ENCODE results near the gene UVRAG. TPM values are rescaled to one million over a fixed set of nuclear protein-coding genes. Genes with fewer than 3 reads are reported as not detected.

Gene UVRAG
- polyA plus RNA-seq, 3 donors from 2014 or later, result 7.2 to 19.3 (median 15.7) TPM

DNA sequence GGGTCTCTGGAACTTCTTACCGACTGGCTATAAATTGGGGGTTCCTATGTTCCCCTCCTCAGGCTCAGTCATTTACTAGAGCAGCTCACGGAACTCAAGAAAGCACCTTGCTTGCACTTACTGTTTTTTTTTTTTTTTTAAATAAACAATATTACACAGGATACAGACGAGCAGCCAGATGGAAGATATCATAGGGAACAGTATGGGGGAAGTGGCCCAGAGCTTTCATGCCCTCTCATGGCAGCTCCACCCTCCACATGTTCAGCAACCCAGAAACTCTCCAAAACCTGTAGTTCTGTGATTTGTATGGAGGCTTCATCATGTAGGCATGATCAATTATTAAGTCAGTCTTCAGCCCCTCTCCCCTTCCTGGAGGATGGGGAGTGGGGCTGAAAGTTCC, 7.5 kb downstream of the UVRAG start:
- Mint-ChIP-seq H3K36me3 (peaks cover 0 to 5% (median 4%) of the 10 kb centered on the region in 3 donors), H3K27ac (peak overlapping the region in 3 of 6 donors; percentile 19 to 89 (median 71)), H3K4me1 (peaks cover 37 to 68% of the 10 kb centered on the region in 2 donors), H3K9me3 (no peaks in the 10 kb centered on the region), H3K27me3 (ENCODE audit: low read depth in 3 of 3) (no peaks in the 10 kb centered on the region), H3K4me3 (peak overlapping the region in 1 of 5 donors; percentile 0)
- no peak for DNase-seq

DNA sequence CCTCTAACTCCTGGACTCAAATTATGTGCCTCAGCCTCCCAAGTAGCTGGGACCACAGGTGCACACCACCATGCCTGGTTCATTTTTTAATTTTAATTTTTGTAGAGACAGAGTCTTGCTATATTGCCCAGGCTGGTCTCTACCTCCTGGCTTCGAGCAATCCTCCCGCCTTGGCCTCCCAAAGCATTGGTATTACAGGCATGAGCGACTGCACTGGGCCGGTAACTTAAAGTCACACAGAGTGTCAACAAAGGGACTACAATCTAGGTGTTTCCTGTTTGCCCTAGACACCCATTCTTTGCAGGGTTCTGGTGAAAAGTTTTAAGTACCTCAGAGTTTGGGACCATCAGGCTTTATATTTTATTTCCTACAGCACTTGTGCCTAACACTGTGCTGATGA, 8.4 kb downstream of the UVRAG start:
- Mint-ChIP-seq H3K4me1 (peaks cover 33 to 65% of the 10 kb centered on the region in 2 donors), H3K36me3 (peaks cover 0 to 5% (median 4%) of the 10 kb centered on the region in 3 donors)

DNA sequence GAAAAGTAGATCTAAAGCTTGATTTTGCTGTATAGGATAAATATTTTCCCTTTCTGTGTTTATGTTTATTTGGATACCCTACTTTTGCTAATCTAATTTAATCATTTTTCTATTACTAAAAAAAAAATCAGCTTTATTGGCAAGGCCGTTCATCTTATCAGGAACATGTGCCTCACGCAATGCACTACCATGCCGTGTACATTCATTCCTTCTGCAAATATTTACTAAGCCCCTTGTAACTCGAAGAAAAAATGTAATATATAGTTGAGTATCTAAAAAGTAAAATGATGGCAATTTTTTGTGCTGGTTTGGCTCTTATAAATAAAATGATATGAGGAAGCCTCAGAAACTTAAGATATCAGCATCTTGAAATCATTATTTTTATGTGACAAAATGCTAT, 8.9 kb downstream of the UVRAG start:
- H3K4me1 Mint-ChIP-seq, result peaks cover 30 to 62% of the 10 kb centered on the region in 2 donors
- H3K9me3 Mint-ChIP-seq, result no peaks in the 10 kb centered on the region
- peaks cover 0 to 5% (median 4%) of the 10 kb centered on the region in 3 donors for H3K36me3 Mint-ChIP-seq
- H3K27me3 Mint-ChIP-seq (ENCODE audit: low read depth in 3 of 3), result no peaks in the 10 kb centered on the region
- DNase-seq, result no peak
- peak overlapping the region in 4 of 5 donors; percentile 59 to 82 (median 67) for H3K4me3 Mint-ChIP-seq
- peak overlapping the region; percentile 51 to 89 (median 78) for H3K27ac Mint-ChIP-seq

More for the DNA sequence above, 8.4 kb downstream of the UVRAG start:
- no peak for DNase-seq
- peak overlapping the region in 5 of 6 donors; percentile 40 to 89 (median 69) for H3K27ac Mint-ChIP-seq
- H3K9me3 Mint-ChIP-seq, result no peaks in the 10 kb centered on the region
- H3K4me3 Mint-ChIP-seq, result peak overlapping the region in 1 of 5 donors; percentile 40
- H3K27me3 Mint-ChIP-seq (ENCODE audit: low read depth in 3 of 3), result no peaks in the 10 kb centered on the region

DNA sequence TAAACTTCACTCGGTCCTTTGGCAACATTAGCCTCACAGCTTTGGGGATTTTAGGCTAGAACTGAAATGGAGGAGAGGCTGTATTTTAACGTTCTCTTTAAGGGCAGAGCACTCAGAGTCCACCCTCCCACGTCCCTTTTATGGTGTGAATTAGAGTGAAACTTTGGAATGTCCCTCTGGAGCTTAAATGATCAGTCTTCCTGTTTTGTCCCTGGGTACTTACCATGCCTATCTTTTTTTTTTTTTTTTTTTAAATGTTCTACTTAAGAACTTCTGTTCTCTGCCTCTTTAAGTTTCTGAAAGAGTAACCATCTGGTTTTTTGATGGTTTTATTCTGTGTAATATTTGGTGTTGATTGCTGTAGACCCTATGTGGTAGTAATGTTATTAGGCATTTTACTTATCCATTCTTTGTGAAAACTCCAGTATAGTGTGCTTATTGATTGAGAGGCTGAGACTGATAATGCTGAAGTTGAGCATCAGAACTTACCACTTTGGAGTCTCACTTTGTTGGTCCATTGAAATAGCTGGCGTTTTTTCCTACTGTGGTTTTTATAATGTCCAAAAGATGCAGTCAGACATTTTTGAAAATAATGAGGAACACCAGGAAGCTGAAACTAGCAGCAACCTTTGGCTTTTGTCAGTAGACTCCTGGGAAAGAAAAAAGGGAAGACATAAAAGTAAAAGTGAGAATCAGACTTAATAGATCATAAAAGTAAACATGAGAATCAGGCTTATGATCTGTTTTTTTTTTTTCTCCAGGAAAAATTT, 11.6 kb downstream of the UVRAG start:
- peaks cover 0 to 5% (median 4%) of the 10 kb centered on the region in 3 donors for H3K36me3 Mint-ChIP-seq
- no peaks in the 10 kb centered on the region for H3K27me3 Mint-ChIP-seq (ENCODE audit: low read depth in 3 of 3)
- H3K4me3 Mint-ChIP-seq, result no peak overlapping the region
- peaks cover 22 to 50% of the 10 kb centered on the region in 2 donors for H3K4me1 Mint-ChIP-seq
- peak overlapping the region in 2 of 6 donors; percentile 21 to 47 for H3K27ac Mint-ChIP-seq
- no peaks in the 10 kb centered on the region for H3K9me3 Mint-ChIP-seq
- no peak for DNase-seq

DNA sequence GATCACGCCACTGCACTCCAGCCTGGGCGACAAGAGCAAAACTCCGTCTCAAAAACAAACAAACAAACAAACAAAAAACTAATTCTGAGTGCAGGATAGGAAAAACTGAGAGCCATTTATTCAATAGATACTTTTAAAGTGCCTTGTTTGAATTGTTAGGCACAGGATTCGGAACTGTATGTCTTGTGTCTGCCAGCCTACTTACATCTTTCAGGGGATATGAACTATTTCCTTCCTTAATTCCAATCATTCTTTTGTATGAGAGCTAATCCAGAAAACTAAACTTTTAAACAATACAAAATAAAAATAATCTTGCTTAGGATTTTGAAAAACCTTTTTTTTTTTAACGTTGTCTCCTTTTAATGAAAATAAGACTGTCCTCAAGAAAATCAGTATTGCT, 12.6 kb downstream of the UVRAG start:
- Mint-ChIP-seq H3K27ac (no peak overlapping the region), H3K4me3 (no peak overlapping the region), H3K9me3 (no peaks in the 10 kb centered on the region), H3K27me3 (ENCODE audit: low read depth in 3 of 3) (no peaks in the 10 kb centered on the region), H3K36me3 (peaks cover 0 to 5% (median 4%) of the 10 kb centered on the region in 3 donors), H3K4me1 (peaks cover 22 to 50% of the 10 kb centered on the region in 2 donors)
- DNase-seq, result no peak

DNA sequence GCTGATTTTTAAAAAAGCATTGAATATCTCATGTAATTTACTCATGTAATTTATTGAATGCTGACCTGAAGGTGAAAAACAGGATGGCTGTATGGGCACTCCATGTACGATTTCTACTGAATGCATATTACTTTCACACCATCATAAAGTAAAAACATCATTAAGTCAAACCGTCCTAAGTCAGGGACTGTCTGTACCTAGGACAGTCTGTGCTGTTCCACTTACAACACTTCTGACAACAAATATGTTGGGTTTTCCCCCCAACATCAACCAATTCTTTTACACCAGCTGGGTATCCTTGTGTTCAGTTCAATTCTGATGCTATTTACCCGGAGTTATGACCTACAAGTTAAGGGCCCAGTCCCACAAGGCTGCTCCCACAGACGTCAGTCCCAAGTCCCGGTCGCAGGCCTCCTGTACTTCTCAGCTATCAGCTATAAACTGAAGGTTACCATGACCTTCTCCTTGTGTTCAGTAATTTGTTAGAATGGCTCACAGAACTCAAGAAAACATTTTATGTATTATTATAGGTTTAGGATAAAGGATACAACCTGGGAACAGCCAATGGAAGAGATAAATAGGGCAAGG, 17.0 kb downstream of the UVRAG start:
- no peak overlapping the region for H3K27ac Mint-ChIP-seq
- no peak overlapping the region for H3K4me3 Mint-ChIP-seq
- H3K4me1 Mint-ChIP-seq, result peaks cover 14 to 50% of the 10 kb centered on the region in 2 donors
- peaks cover 0 to 4% (median 0%) of the 10 kb centered on the region in 3 donors for H3K36me3 Mint-ChIP-seq
- no peaks in the 10 kb centered on the region for H3K9me3 Mint-ChIP-seq
- DNase-seq, result no peak
- H3K27me3 Mint-ChIP-seq (ENCODE audit: low read depth in 3 of 3), result peaks cover 0 to 2% (median 0%) of the 10 kb centered on the region in 3 donors

DNA sequence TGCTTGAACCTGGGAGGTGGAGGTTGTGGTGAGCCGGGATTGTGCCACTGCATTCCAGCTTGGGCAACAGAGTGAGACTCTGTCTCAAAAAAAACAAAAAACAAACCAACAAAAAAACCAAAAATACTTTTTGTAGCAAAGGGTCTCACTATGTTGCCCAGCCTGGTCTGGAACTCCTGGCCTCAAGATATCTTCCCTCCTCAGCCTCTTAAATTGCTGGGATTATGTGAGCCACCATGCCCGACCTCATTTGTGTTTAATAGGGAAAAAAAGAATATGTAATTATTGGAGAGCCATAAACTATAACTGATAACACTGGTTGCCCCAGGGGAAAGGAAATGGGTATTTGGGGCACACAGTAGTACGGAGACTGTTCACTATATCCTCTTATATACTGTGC, 19.7 kb downstream of the UVRAG start:
- Mint-ChIP-seq H3K36me3 (peaks cover 0 to 4% (median 0%) of the 10 kb centered on the region in 3 donors), H3K4me1 (peaks cover 14 to 51% of the 10 kb centered on the region in 2 donors), H3K27me3 (ENCODE audit: low read depth in 3 of 3) (peaks cover 0 to 2% (median 0%) of the 10 kb centered on the region in 3 donors), H3K4me3 (no peak overlapping the region), H3K27ac (no peak overlapping the region), H3K9me3 (no peaks in the 10 kb centered on the region)
- DNase-seq, result no peak

DNA sequence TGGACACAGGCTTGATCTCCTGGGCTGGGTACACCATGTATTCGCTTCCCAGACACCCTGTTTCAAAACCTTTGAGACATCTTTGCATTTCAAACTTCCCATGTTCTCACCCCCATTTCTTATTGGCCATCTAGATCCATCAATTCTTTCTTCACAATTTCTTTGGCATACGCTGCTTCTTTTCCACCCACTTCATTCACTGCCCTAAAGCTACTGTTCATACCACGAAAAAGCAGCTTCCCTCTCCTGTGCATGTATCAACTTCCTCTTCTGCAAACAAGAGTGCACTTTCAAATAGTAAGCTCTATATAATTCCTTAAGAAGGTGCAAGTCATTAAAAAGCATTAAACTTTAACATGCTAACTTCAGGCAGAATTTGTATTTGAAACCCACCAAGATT, 21.4 kb downstream of the UVRAG start:
- H3K27ac Mint-ChIP-seq, result peak overlapping the region in 3 of 6 donors; percentile 0 to 15 (median 9)
- H3K27me3 Mint-ChIP-seq (ENCODE audit: low read depth in 3 of 3), result peaks cover 0 to 4% (median 0%) of the 10 kb centered on the region in 3 donors
- H3K4me1 Mint-ChIP-seq, result peaks cover 19 to 51% of the 10 kb centered on the region in 2 donors
- H3K4me3 Mint-ChIP-seq, result no peak overlapping the region
- no peak for DNase-seq
- H3K36me3 Mint-ChIP-seq, result peaks cover 0 to 4% (median 0%) of the 10 kb centered on the region in 3 donors
- H3K9me3 Mint-ChIP-seq, result no peaks in the 10 kb centered on the region

DNA sequence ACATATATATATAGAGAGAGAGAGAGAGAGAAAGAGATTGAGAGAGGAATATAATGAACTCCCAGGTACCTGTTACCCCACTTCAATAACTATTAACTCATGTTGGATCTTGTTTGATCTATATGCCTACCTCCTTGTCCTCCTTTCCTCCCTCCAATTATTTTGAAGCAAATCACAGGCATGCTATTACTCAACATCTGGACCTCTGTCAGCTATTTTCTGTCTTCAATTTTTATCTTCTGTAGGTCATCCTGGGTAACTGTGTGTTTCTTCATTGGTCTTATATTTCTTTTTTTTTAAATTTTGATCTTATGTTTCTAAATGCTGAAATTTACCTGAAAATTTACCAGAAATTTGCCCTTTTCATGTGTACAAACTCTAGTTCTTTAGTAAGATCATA, 24.8 kb downstream of the UVRAG start:
- Mint-ChIP-seq H3K9me3 (no peaks in the 10 kb centered on the region), H3K36me3 (no peaks in the 10 kb centered on the region), H3K27ac (peak overlapping the region in 1 of 6 donors; percentile 22), H3K4me3 (no peak overlapping the region), H3K27me3 (ENCODE audit: low read depth in 3 of 3) (peaks cover 0 to 4% (median 0%) of the 10 kb centered on the region in 3 donors), H3K4me1 (peaks cover 20 to 38% of the 10 kb centered on the region in 2 donors)
- no peak for DNase-seq

DNA sequence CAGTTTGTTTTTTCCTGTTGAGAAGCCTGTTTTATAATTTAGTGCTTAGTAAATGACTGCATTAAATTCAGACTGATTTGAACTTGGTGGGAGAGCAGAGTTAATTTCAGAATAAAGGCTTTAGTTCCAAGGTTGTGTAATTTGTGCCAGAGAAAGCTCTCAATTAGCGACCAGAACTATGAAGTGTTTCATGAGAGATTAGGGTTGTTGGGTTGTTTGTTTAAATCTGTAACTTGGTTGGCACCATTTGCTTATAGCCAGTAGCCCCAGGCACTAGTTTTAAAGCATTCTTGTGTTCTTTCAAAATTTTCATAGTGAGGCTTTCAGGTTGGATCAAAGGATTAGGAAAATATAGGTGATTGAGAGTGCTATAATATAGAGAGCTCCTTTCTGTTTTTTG, 25.5 kb downstream of the UVRAG start:
- Mint-ChIP-seq H3K4me1 (peaks cover 20 to 33% of the 10 kb centered on the region in 2 donors), H3K36me3 (peaks cover 0 to 5% (median 0%) of the 10 kb centered on the region in 3 donors), H3K27ac (no peak overlapping the region), H3K27me3 (ENCODE audit: low read depth in 3 of 3) (peaks cover 0 to 4% (median 0%) of the 10 kb centered on the region in 3 donors), H3K4me3 (no peak overlapping the region), H3K9me3 (no peaks in the 10 kb centered on the region)
- no peak for DNase-seq

DNA sequence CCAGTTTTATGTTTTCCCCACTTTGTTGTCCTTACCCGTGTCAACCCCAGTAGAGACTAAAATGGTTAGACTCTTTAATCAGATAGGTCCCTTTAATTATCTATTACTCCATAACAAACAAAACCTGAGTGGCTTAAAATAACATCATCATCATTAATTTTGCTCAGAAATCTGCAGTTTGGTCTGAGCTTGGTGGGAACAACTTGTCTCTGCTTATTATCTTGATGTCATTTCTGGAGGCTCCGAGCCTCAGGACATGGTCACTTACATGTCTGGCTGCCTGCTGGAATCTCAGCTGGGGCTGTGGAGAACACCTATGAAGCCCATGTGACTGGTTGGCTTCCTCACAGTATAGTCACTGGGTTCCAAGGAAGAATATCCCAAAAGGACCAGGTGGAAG, 26.7 kb downstream of the UVRAG start:
- DNase-seq, result no peak
- H3K36me3 Mint-ChIP-seq, result peaks cover 0 to 6% (median 0%) of the 10 kb centered on the region in 3 donors
- peaks cover 14 to 25% of the 10 kb centered on the region in 2 donors for H3K4me1 Mint-ChIP-seq
- H3K4me3 Mint-ChIP-seq, result no peak overlapping the region
- H3K9me3 Mint-ChIP-seq, result no peaks in the 10 kb centered on the region
- peaks cover 0 to 3% (median 0%) of the 10 kb centered on the region in 3 donors for H3K27me3 Mint-ChIP-seq (ENCODE audit: low read depth in 3 of 3)
- H3K27ac Mint-ChIP-seq, result peak overlapping the region in 1 of 6 donors; percentile 50

DNA sequence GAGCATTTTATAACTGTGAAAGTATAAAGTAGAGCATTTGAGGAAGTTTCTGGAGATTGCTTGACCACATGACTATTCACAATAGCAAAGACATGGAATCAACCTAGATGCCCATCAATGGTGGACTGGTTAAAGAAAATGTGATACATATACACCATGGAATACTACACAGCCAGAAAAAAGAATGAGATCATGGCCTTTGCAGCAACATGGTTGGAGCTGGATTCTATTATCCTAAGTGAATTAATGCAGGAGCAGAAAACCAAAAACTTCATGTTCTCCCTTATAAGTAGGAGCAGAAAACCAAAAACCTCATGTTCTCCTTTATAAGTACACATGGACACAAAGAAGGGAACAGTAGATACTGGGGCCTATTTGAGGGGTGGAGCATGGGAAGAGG, 30.3 kb downstream of the UVRAG start:
- Mint-ChIP-seq H3K4me3 (no peak overlapping the region), H3K36me3 (peaks cover 0 to 6% (median 0%) of the 10 kb centered on the region in 3 donors), H3K9me3 (no peaks in the 10 kb centered on the region), H3K27ac (peak overlapping the region in 2 of 6 donors; percentile 22 to 46), H3K4me1 (peaks cover 22 to 32% of the 10 kb centered on the region in 2 donors), H3K27me3 (ENCODE audit: low read depth in 3 of 3) (no peaks in the 10 kb centered on the region)
- DNase-seq, result no peak

DNA sequence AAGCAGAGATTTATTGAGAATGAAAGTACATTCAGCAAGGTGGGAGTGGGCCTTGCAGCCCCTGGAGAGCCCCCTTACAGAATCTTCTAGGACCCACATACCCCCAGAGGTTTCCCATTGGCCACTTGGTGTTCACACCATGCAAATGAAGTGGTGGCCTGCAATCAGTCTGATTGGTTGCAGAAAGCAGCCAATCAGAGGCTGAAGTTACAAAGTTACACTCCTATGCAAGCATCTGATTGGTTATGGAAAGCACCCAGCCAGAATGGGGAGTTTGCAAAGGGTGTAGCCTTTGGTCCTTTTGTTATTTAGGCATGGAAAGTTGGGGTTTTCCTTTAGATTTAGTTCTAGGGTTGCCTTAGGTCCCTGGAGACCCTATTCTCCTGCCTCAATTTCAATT, 34.9 kb downstream of the UVRAG start:
- Mint-ChIP-seq H3K4me3 (peak overlapping the region in 1 of 5 donors; percentile 23), H3K4me1 (peaks cover 25 to 37% of the 10 kb centered on the region in 2 donors), H3K9me3 (no peaks in the 10 kb centered on the region), H3K36me3 (peaks cover 0 to 14% (median 0%) of the 10 kb centered on the region in 3 donors), H3K27ac (peak overlapping the region in 3 of 6 donors; percentile 5 to 80 (median 18)), H3K27me3 (ENCODE audit: low read depth in 3 of 3) (no peaks in the 10 kb centered on the region)
- DNase-seq, result no peak

DNA sequence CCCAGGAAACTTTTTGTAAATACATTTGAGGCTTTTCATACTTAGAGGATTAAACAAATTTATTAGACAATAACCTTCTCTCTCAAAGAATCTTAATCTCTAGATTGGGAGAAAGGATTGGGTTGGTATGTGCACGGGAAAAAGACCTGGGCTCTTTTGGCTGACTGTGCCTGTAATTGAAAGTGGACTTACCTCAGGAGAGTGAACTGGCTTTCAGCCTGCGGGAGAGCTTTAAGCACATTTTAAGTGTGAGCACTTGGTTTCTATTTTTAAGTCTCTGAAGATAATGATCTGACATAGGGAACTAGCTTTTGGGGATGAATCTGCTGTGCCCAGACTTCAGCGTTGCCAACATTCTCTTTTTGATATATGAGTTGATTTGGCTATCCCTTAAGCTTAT, 35.8 kb downstream of the UVRAG start:
- H3K9me3 Mint-ChIP-seq, result no peaks in the 10 kb centered on the region
- H3K27ac Mint-ChIP-seq, result peak overlapping the region in 5 of 6 donors; percentile 43 to 80 (median 58)
- DNase-seq, result no peak
- H3K4me3 Mint-ChIP-seq, result peak overlapping the region in 1 of 5 donors; percentile 4
- H3K36me3 Mint-ChIP-seq, result peaks cover 0 to 17% (median 3%) of the 10 kb centered on the region in 3 donors
- H3K27me3 Mint-ChIP-seq (ENCODE audit: low read depth in 3 of 3), result no peaks in the 10 kb centered on the region
- H3K4me1 Mint-ChIP-seq, result peaks cover 27 to 46% of the 10 kb centered on the region in 2 donors

All from immature natural killer cell (primary cell).